K562 (cell line): ENCODE results near the gene PRPF8. TPM values are rescaled to one million over a fixed set of nuclear protein-coding genes. Genes with fewer than 3 reads are reported as not detected.

Experiments
- ARID1B ChIP-seq: fragments of 450-650 bp; IDR thresholded peaks from 2 replicates; pipeline ENCODE4 v1.6.1; 2016; ENCODE audit warnings: antibody characterized with exemption, mild to moderate bottlenecking, inconsistent platforms
- FOXJ2 ChIP-seq: fragments of 200-800 bp; sonication (Bioruptor generic); IDR thresholded peaks from 2 replicates; pipeline ENCODE4 v1.6.1; 2016; ENCODE audit warnings: missing genetic modification characterization, missing compliant biosample characterization
- MCM2 ChIP-seq: fragments of 450-650 bp; IDR thresholded peaks from 2 replicates; pipeline ENCODE4 v1.6.1; 2017; ENCODE audit warnings: low read depth, mild to moderate bottlenecking
- MXD1 ChIP-seq: fragments of 250-450 bp; sonication (Bioruptor Pico); IDR thresholded peaks from 2 replicates; pipeline ENCODE4 v1.8.0; 2021; ENCODE audit warnings: borderline replicate concordance, mild to moderate bottlenecking, moderate library complexity; ENCODE audit not compliant: poor library complexity, severe bottlenecking
- PREB ChIP-seq: sonication (generic); formaldehyde crosslinking; IDR thresholded peaks from 2 replicates; pipeline ENCODE4 v1.8.1; 2023; ENCODE audit warnings: mild to moderate bottlenecking, missing genetic modification reagents
- SRF ChIP-seq, 2 experiments: fragments of 250-450, 450-650 bp in 1 of 2; sonication (Bioruptor Pico) in 1 of 2; sonication (generic) in 1 of 2; formaldehyde crosslinking; IDR thresholded peaks; 2 replicates each; pipeline versions ENCODE4 v1.5.0 to v1.5.1; 2020 to 2022; ENCODE audit warnings: mild to moderate bottlenecking in 1 of 2, missing genetic modification reagents in 1 of 2
- YBX1 ChIP-seq: fragments of 450-650 bp; IDR thresholded peaks from 2 replicates; pipeline ENCODE4 v1.7.1; 2016; ENCODE audit warnings: mild to moderate bottlenecking
- ZNF121 ChIP-seq: sonication (generic); formaldehyde crosslinking; conservative IDR thresholded peaks from 2 replicates; pipeline ENCODE4 v1.8.0; 2022; ENCODE audit warnings: missing genetic modification reagents
- ZNF263 ChIP-seq: sonication (generic); formaldehyde crosslinking; IDR thresholded peaks from 2 replicates; pipeline ENCODE4 v1.8.0; 2022; ENCODE audit warnings: mild to moderate bottlenecking, missing genetic modification reagents, borderline replicate concordance
- polyA plus RNA-seq, 8 experiments: library from polyadenylated mRNA; depleted of rRNA in 4 of 8; stranded (reverse) in 5 of 8; unstranded in 3 of 8; fragments of >200 nt; fragmentation: Nextera tagmentation in 2 of 8; fragmentation: Illumina TruSeq in 1 of 8; extraction: Ambion mirVana in 2 of 8; extraction: Trizol in 1 of 8; gene quantifications; 2 replicates each; pipeline versions ENCODE4 v1.2.1 to v1.2.3, GENCODE V29; 2011 to 2014; ENCODE audit warnings: inconsistent platforms in 1 of 8, missing spikeins in 1 of 8
- total RNA-seq, 7 experiments: library from RNA; depleted of rRNA in 6 of 7; stranded (reverse); fragments of >200 nt in 6 of 7; fragmentation: Illumina TruSeq in 2 of 7; extraction: Trizol in 2 of 7; gene quantifications; 2 replicates each; pipeline versions ENCODE4 v1.2.1 to v1.2.3, GENCODE V29; 2011 to 2021; ENCODE audit warnings: low replicate concordance in 1 of 7
- TF ChIP-seq, protein P1 (sequence below): fragments of 450-650 bp; IDR thresholded peaks from 2 replicates; pipeline ENCODE4 v1.7.0; 2016; ENCODE audit warnings: borderline replicate concordance
- TF ChIP-seq, protein P2 (sequence below): fragments of 200-400 bp; formaldehyde crosslinking; IDR thresholded peaks from 2 replicates; pipeline ENCODE4 v1.6.1; 2017; ENCODE audit warnings: mild to moderate bottlenecking, low read depth, low read length, moderate library complexity
- TF ChIP-seq, protein P3 (sequence below): fragments of 450-650 bp; IDR thresholded peaks from 2 replicates; pipeline ENCODE4 v1.6.1; 2016; ENCODE audit warnings: borderline replicate concordance
- TF ChIP-seq, protein P4 (sequence below): fragments of 250-450 bp; sonication (Bioruptor Pico); IDR thresholded peaks from 2 replicates; pipeline ENCODE4 v1.8.0; 2022; ENCODE audit warnings: moderate library complexity, mild to moderate bottlenecking, inconsistent platforms

Gene PRPF8
- total and polyA plus RNA-seq, 9 of the 15 experiments (the other 6 are each of a cell fraction or from before 2014, with no cell fraction given) = 64.3 to 294 (median 85.9) TPM

DNA sequence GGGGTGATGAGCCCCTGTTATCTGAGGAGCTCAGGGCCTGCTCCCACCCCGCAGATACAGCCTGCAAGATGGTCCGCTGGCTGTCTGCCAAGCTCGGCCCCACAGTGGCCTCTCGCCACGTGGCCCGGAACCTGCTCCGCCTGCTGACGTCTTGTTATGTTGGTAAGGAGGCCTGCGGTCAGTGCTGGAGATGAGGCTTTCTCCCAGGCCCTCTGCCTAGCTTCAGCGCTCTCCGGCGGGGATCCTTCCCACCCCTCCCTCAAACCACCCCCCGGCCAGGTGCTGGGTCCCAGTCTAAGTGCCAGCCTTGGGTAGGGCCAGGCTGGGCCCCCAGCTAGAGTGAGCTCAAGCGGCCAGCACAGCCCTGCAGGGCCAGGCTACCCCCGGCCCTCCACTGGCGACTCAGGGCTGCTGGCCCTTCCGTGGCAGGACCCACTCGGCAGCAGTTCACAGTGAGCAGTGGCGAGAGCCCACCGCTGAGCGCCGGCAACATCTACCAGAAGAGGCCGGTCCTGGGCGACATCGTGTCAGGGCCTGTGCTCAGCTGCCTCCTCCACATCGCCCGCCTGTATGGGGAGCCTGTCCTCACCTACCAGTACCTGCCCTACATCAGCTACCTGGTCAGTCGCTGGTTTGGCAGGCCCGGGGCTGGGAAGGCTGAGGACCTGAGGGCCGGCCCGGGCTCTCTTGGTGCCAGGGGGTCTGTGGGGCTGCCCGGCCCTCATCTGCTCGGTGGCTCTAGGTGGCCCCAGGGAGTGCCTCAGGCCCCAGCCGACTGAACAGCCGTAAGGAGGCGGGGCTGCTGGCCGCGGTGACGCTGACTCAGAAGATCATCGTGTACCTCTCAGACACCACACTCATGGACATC, 45.9 kb upstream of the PRPF8 start (continued):
- TF ChIP-seq MXD1 (CRISPR knock-in tag) (no peak), ZNF263 (CRISPR knock-in tag) (0 out of 2 replicates have a peak, but pooled peaks have one; percentile 27), YBX1 (no peak), PREB (no peak), ARID1B (peak; percentile 75), FOXJ2 (tag) (no peak), MCM2 (no peak), ZNF121 (no peak), SRF (CRISPR knock-in tag; IDR thresholded peaks at IDR 0.05) (no peak)
- TF ChIP-seq, protein P1, sequence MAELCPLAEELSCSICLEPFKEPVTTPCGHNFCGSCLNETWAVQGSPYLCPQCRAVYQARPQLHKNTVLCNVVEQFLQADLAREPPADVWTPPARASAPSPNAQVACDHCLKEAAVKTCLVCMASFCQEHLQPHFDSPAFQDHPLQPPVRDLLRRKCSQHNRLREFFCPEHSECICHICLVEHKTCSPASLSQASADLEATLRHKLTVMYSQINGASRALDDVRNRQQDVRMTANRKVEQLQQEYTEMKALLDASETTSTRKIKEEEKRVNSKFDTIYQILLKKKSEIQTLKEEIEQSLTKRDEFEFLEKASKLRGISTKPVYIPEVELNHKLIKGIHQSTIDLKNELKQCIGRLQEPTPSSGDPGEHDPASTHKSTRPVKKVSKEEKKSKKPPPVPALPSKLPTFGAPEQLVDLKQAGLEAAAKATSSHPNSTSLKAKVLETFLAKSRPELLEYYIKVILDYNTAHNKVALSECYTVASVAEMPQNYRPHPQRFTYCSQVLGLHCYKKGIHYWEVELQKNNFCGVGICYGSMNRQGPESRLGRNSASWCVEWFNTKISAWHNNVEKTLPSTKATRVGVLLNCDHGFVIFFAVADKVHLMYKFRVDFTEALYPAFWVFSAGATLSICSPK = no peak
- TF ChIP-seq, protein P2, sequence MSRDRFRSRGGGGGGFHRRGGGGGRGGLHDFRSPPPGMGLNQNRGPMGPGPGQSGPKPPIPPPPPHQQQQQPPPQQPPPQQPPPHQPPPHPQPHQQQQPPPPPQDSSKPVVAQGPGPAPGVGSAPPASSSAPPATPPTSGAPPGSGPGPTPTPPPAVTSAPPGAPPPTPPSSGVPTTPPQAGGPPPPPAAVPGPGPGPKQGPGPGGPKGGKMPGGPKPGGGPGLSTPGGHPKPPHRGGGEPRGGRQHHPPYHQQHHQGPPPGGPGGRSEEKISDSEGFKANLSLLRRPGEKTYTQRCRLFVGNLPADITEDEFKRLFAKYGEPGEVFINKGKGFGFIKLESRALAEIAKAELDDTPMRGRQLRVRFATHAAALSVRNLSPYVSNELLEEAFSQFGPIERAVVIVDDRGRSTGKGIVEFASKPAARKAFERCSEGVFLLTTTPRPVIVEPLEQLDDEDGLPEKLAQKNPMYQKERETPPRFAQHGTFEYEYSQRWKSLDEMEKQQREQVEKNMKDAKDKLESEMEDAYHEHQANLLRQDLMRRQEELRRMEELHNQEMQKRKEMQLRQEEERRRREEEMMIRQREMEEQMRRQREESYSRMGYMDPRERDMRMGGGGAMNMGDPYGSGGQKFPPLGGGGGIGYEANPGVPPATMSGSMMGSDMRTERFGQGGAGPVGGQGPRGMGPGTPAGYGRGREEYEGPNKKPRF = no peak
- TF ChIP-seq, protein P3, sequence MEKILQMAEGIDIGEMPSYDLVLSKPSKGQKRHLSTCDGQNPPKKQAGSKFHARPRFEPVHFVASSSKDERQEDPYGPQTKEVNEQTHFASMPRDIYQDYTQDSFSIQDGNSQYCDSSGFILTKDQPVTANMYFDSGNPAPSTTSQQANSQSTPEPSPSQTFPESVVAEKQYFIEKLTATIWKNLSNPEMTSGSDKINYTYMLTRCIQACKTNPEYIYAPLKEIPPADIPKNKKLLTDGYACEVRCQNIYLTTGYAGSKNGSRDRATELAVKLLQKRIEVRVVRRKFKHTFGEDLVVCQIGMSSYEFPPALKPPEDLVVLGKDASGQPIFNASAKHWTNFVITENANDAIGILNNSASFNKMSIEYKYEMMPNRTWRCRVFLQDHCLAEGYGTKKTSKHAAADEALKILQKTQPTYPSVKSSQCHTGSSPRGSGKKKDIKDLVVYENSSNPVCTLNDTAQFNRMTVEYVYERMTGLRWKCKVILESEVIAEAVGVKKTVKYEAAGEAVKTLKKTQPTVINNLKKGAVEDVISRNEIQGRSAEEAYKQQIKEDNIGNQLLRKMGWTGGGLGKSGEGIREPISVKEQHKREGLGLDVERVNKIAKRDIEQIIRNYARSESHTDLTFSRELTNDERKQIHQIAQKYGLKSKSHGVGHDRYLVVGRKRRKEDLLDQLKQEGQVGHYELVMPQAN = no peak
- TF ChIP-seq, protein P4, sequence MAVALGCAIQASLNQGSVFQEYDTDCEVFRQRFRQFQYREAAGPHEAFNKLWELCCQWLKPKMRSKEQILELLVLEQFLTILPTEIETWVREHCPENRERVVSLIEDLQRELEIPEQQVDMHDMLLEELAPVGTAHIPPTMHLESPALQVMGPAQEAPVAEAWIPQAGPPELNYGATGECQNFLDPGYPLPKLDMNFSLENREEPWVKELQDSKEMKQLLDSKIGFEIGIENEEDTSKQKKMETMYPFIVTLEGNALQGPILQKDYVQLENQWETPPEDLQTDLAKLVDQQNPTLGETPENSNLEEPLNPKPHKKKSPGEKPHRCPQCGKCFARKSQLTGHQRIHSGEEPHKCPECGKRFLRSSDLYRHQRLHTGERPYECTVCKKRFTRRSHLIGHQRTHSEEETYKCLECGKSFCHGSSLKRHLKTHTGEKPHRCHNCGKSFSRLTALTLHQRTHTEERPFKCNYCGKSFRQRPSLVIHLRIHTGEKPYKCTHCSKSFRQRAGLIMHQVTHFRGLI (CRISPR knock-in tag) = no peak
